ENCODE measurements around the gene OLFML3. TPM values are rescaled to one million over a fixed set of nuclear protein-coding genes. Genes with fewer than 3 reads are reported as not detected.

OLFML3 gene
- total and polyA plus RNA-seq, 2 of the 13 experiments (the other 11 are each of a cell fraction or from before 2014, with no cell fraction given) = 2.0 to 5.1 TPM

- ChIA-PET CTCF (ENCODE audit: low intra/inter-chr PET ratio, low total read pairs) (no interaction called here), POLR2A (no interaction called here)
- no peaks in the 10 kb centered on the region for H3K9me3 ChIP-seq (ENCODE audit: low read length)
- no peak for DNase-seq (ENCODE audit: low spot score)
- H3K27me3 ChIP-seq (ENCODE audit: control insufficient read depth in 1 of 2, insufficient read depth in 2 of 2, low read length in 2 of 2) = no peaks in the 10 kb centered on the region; a peak in 1 of 5 replicates
- ATAC-seq = no peak
- peaks cover 21% of the 10 kb centered on the region for H4K20me1 ChIP-seq (ENCODE audit: insufficient read depth, low read length)
- no peak overlapping the region for H2AFZ ChIP-seq (ENCODE audit: low read length)
- in situ Hi-C loops (cut with HindIII; ENCODE audit: extremely low pct_ligation_motif_present, low pct_unique_long_range_greater_than_20kb) = no loop called here
- intact Hi-C loops (cut with micrococcal nuclease; ENCODE audit: unreplicated experiment) = no loop called here
- no peak overlapping the region for H3K27ac ChIP-seq (ENCODE audit: extremely low read length, insufficient read depth, low read length)
- no peak overlapping the region for H3K9ac ChIP-seq (ENCODE audit: insufficient read depth, low read depth, low read length)
- H3K4me3 ChIP-seq (replicated peaks in 1 of 3; ENCODE audit: insufficient read depth in 1 of 3, low read depth in 2 of 3, low read length in 3 of 3) = no peak overlapping the region
- no peak overlapping the region for H3K4me2 ChIP-seq (ENCODE audit: low read depth, low read length)
- no peak for FAIRE-seq
- BruUV-seq (replicated peaks) = no TSS peak
- H3K79me2 ChIP-seq (ENCODE audit: insufficient read depth, low read length) = peaks cover 87% of the 10 kb centered on the region
- TF ChIP-seq EED (CRISPR knock-in tag; IDR thresholded peaks at IDR 0.05) (no peak), ZNF20 (CRISPR knock-in tag; IDR thresholded peaks at IDR 0.05) (no peak), XRCC5 (optimal IDR thresholded peaks at IDR 0.05; ENCODE audit: low read length) (no peak), PHF21A (CRISPR knock-in tag; IDR thresholded peaks at IDR 0.05) (no peak), ZNF891 (CRISPR knock-in tag; IDR thresholded peaks at IDR 0.05) (no peak), POLR2AphosphoS2 (IDR thresholded peaks at IDR 0.05; ENCODE audit: low read depth, low read length) (no peak), RARA (CRISPR knock-in tag; IDR thresholded peaks at IDR 0.05) (no peak), ZNF530 (CRISPR knock-in tag; IDR thresholded peaks at IDR 0.05; ENCODE audit: low read depth) (no peak), FOXC1 (CRISPR knock-in tag; IDR thresholded peaks at IDR 0.05; ENCODE audit: borderline replicate concordance) (no peak), ZNF773 (CRISPR knock-in tag; IDR thresholded peaks at IDR 0.05; ENCODE audit: borderline replicate concordance) (no peak)
- peaks cover 53% of the 10 kb centered on the region for H3K4me1 ChIP-seq (ENCODE audit: insufficient read depth, low read length)
- no peaks in the 10 kb centered on the region for H3K36me3 ChIP-seq (replicated peaks in 1 of 2; ENCODE audit: control insufficient read depth in 1 of 2, insufficient read depth in 2 of 2, low read length in 2 of 2)
Observed at GRCh38 chr1:113934006-113934405, 45.3 kb upstream of the OLFML3 start.

GRCh38 chr1:113934511-113935055 lies 44.7 kb upstream of the OLFML3 start:
- in situ Hi-C loops (cut with HindIII; ENCODE audit: extremely low pct_ligation_motif_present, low pct_unique_long_range_greater_than_20kb) = no loop called here
- Histone ChIP-seq H2AFZ (ENCODE audit: low read length) (no peak overlapping the region), H3K36me3 (replicated peaks in 1 of 2; ENCODE audit: control insufficient read depth in 1 of 2, insufficient read depth in 2 of 2, low read length in 2 of 2) (no peaks in the 10 kb centered on the region), H3K27ac (ENCODE audit: extremely low read length, insufficient read depth, low read length) (no peak overlapping the region), H3K4me1 (ENCODE audit: insufficient read depth, low read length) (peaks cover 59% of the 10 kb centered on the region), H4K20me1 (ENCODE audit: insufficient read depth, low read length) (peaks cover 23% of the 10 kb centered on the region), H3K9ac (ENCODE audit: insufficient read depth, low read depth, low read length) (no peak overlapping the region), H3K9me3 (ENCODE audit: low read length) (no peaks in the 10 kb centered on the region), H3K27me3 (ENCODE audit: control insufficient read depth in 1 of 2, insufficient read depth in 2 of 2, low read length in 2 of 2) (no peaks in the 10 kb centered on the region; a peak in 1 of 5 replicates), H3K4me3 (replicated peaks in 1 of 3; ENCODE audit: insufficient read depth in 1 of 3, low read depth in 2 of 3, low read length in 3 of 3) (no peak overlapping the region), H3K4me2 (ENCODE audit: low read depth, low read length) (no peak overlapping the region), H3K79me2 (ENCODE audit: insufficient read depth, low read length) (peaks cover 93% of the 10 kb centered on the region)
- 95% methylated on average over 5 of the region's 5 CpGs for WGBS (ENCODE audit: low lambda C conversion rate)
- no peak for DNase-seq (ENCODE audit: low spot score)
- TF ChIP-seq FOXK2 (IDR thresholded peaks at IDR 0.05) (no peak), ZNF768 (CRISPR knock-in tag; IDR thresholded peaks at IDR 0.05) (no peak)
- FAIRE-seq = no peak
- ChIA-PET CTCF (ENCODE audit: low intra/inter-chr PET ratio, low total read pairs) (no interaction called here), POLR2A (no interaction called here)
- intact Hi-C loops (cut with micrococcal nuclease; ENCODE audit: unreplicated experiment) = no loop called here
- BruUV-seq (replicated peaks) = no TSS peak
- no peak for ATAC-seq

Measured in HepG2 (cell line).